Lung (tissue), 12 donors: ENCODE measurements around the gene MYO9A. TPM values are rescaled to one million over a fixed set of nuclear protein-coding genes. Genes with fewer than 3 reads are reported as not detected.

Source experiments
- ATAC-seq: fragments of 200-7000 bp; cut with Tn5 transposase; one replicate; pipeline ENCODE4 v1.9.1; 2020; ENCODE audit warnings: moderate number of reproducible peaks; ENCODE audit not compliant: insufficient read depth, low FRiP score
- DNase-seq, 3 donors: peaks; one replicate each; pipeline ENCODE4 v3.0.0-alpha.2; 2013 to 2017
- H3K27ac ChIP-seq, 2 donors: one replicate each; pipeline ENCODE4 v1.5.1; 2013; ENCODE audit warnings: mild to moderate bottlenecking in 2 of 2, moderate library complexity in 2 of 2, control low read depth in 1 of 2, inconsistent platforms in 1 of 2, low read depth in 1 of 2, low read length in 1 of 2
- H3K27me3 ChIP-seq, 3 donors: one replicate each; pipeline ENCODE4 v1.5.1; 2013; ENCODE audit warnings: low read length in 2 of 3; ENCODE audit not compliant: control insufficient read depth in 3 of 3, insufficient read depth in 3 of 3
- H3K36me3 ChIP-seq, 4 donors: one replicate each; pipeline ENCODE4 v1.5.1; 2013; ENCODE audit warnings: low read length in 4 of 4, mild to moderate bottlenecking in 1 of 4, moderate library complexity in 1 of 4; ENCODE audit not compliant: control insufficient read depth in 4 of 4, insufficient read depth in 4 of 4
- H3K4me1 ChIP-seq, 5 donors: one replicate each; pipeline ENCODE4 v1.5.1; 2013; ENCODE audit warnings: low read length in 5 of 5, mild to moderate bottlenecking in 2 of 5, moderate library complexity in 1 of 5; ENCODE audit not compliant: control insufficient read depth in 5 of 5, insufficient read depth in 5 of 5
- H3K4me3 ChIP-seq: one replicate; pipeline ENCODE4 v1.5.1; 2013; ENCODE audit warnings: mild to moderate bottlenecking, control low read depth, moderate library complexity
- H3K9ac ChIP-seq, 2 donors: one replicate each; pipeline ENCODE4 v1.5.1; 2013; ENCODE audit warnings: low read length in 2 of 2, control low read depth in 1 of 2; ENCODE audit not compliant: insufficient read depth in 1 of 2
- H3K9me3 ChIP-seq, 4 donors: one replicate each; pipeline ENCODE4 v1.5.1; 2013; ENCODE audit warnings: low read length in 3 of 4, mild to moderate bottlenecking in 1 of 4, moderate library complexity in 1 of 4; ENCODE audit not compliant: control insufficient read depth in 4 of 4, insufficient read depth in 3 of 4
- WGBS, 2 donors: extraction: QIAGEN DNeasy Blood & Tissue Kit; methylation state at CpG; one replicate each; pipeline ENCODE4 v1.1.7; 2013; 5-methylcytosine and 5-hydroxymethylcytosine counted together
- polyA plus RNA-seq, 2 donors: library from polyadenylated mRNA; stranded (reverse); fragments of 200-250 nt; gene quantifications; one replicate each; pipeline ENCODE4 v1.2.1, GENCODE V29; 2013
- total RNA-seq, 2 donors: library from RNA; depleted of rRNA in 1 of 2; stranded (reverse); fragments of >200 nt in 1 of 2; gene quantifications; one replicate each; pipeline ENCODE4 v1.2.1, GENCODE V29; 2014 to 2021
- TF ChIP-seq, protein P1 (sequence below): IDR thresholded peaks from 2 replicates; pipeline ENCODE4 v1.5.1; 2012; ENCODE audit warnings: mild to moderate bottlenecking; ENCODE audit errors: control extremely low read depth, extremely low read depth
- donor health status: control.
- donor health status: control.
- donor health status: Bipolar disorder and iron deficiency.
- donor health status: healthy.
- donor health status: DM: yes; HTN: yes; CAD: no.

Gene MYO9A
- total and polyA plus RNA-seq, 4 donors, result 4.5 to 173 (median 34.4) TPM

DNA sequence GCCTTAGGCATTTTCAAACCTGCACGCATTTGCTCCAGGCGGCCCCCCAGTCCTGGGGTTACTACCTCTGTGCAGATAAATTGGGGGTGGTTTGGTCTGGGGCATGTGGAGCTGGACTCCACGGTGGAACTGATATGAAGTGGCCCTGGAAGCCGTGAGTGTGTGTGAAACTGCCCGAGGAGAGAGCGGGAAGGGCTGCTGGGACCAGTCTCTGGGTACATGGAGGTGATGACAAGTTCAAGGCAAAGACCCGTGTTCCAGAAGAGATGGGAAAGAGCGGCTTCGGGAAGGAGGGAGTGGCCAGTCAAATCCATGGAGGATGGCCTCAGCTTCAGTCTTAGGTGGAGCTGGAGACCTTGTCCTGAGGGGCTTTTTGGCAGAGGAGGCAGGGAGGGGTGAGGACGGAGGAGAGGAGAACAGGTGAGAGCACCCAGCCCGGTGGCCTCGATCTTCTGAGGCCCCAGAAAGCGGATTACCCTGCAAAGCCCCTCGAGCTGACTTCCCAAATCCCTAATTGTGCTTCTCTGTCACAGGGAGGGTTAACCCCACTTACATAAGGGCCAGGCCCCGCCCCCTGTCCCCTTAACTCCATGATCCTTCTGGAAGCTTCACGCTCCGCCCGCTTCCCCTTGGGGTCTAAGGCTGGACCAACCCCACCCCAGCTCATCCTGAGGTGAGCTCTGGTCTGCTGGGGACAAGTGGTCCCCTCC lies 309.5 kb downstream of the MYO9A start:
- Histone ChIP-seq H3K36me3 (no peaks in the 10 kb centered on the region), H3K9me3 (peaks cover 0 to 2% (median 0%) of the 10 kb centered on the region in 4 donors), H3K27me3 (no peaks in the 10 kb centered on the region), H3K4me1 (peaks cover 0 to 33% (median 4%) of the 10 kb centered on the region in 5 donors), H3K4me3 (no peak overlapping the region), H3K9ac (no peak overlapping the region), H3K27ac (no peak overlapping the region)
- TF ChIP-seq, protein P1, sequence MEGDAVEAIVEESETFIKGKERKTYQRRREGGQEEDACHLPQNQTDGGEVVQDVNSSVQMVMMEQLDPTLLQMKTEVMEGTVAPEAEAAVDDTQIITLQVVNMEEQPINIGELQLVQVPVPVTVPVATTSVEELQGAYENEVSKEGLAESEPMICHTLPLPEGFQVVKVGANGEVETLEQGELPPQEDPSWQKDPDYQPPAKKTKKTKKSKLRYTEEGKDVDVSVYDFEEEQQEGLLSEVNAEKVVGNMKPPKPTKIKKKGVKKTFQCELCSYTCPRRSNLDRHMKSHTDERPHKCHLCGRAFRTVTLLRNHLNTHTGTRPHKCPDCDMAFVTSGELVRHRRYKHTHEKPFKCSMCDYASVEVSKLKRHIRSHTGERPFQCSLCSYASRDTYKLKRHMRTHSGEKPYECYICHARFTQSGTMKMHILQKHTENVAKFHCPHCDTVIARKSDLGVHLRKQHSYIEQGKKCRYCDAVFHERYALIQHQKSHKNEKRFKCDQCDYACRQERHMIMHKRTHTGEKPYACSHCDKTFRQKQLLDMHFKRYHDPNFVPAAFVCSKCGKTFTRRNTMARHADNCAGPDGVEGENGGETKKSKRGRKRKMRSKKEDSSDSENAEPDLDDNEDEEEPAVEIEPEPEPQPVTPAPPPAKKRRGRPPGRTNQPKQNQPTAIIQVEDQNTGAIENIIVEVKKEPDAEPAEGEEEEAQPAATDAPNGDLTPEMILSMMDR, result no peak
- ATAC-seq, result no peak
- no peak for DNase-seq
- WGBS, 2 donors, result 88 to 93% methylated on average over 18 of the region's 18 CpGs

GRCh38 chr15:71807691-71808091 lies 310.3 kb downstream of the MYO9A start:
- H3K27ac ChIP-seq, result no peak overlapping the region
- TF ChIP-seq, protein P1, result no peak
- H3K4me3 ChIP-seq, result no peak overlapping the region
- no peaks in the 10 kb centered on the region for H3K36me3 ChIP-seq
- H3K9ac ChIP-seq, result no peak overlapping the region
- H3K9me3 ChIP-seq, result peaks cover 0 to 2% (median 0%) of the 10 kb centered on the region in 4 donors
- no peaks in the 10 kb centered on the region for H3K27me3 ChIP-seq
- WGBS, 2 donors, result 61 to 77% methylated on average over 4 of the region's 4 CpGs
- DNase-seq, result no peak
- H3K4me1 ChIP-seq, result peaks cover 0 to 33% (median 4%) of the 10 kb centered on the region in 5 donors
- ATAC-seq, result no peak

GRCh38 chr15:71807125-71807629 lies 310.8 kb downstream of the MYO9A start:
- H3K36me3 ChIP-seq, result no peaks in the 10 kb centered on the region
- H3K9me3 ChIP-seq, result peaks cover 0 to 2% (median 0%) of the 10 kb centered on the region in 4 donors
- no peaks in the 10 kb centered on the region for H3K27me3 ChIP-seq
- TF ChIP-seq, protein P1, result no peak
- H3K27ac ChIP-seq, result no peak overlapping the region
- H3K9ac ChIP-seq, result no peak overlapping the region
- no peak overlapping the region for H3K4me3 ChIP-seq
- DNase-seq, result peak in 1 of 3 donors; percentile 43
- ATAC-seq, result no peak
- WGBS, 2 donors, result 74 to 80% methylated on average over 15 of the region's 15 CpGs
- H3K4me1 ChIP-seq, result peaks cover 0 to 33% (median 4%) of the 10 kb centered on the region in 5 donors
